NB4 (cell line): ENCODE measurements around the gene CROCC2.

Experiments used
- DNase-seq: peaks from one replicate; pipeline ENCODE4 v3.0.0; 2010; ENCODE audit warnings: low read depth
- H3K4me3 ChIP-seq: one replicate; pipeline ENCODE4 v1.5.1; 2011; ENCODE audit warnings: mild to moderate bottlenecking, low read depth, low read length, moderate library complexity
- MYC ChIP-seq: IDR thresholded peaks from 2 replicates; pipeline ENCODE4 v1.6.1; 2011; ENCODE audit warnings: low read depth, low read length
- POLR2A ChIP-seq: IDR thresholded peaks from 2 replicates; pipeline ENCODE4 v1.6.1; 2011; ENCODE audit warnings: mild to moderate bottlenecking; ENCODE audit not compliant: insufficient read length; ENCODE audit errors: extremely low read depth
- TF ChIP-seq, protein P1 (sequence below): IDR thresholded peaks from one replicate; pipeline ENCODE4 v1.5.1; 2012; ENCODE audit warnings: low read depth, low read length
- TF ChIP-seq, protein P2 (sequence below): IDR thresholded peaks from 2 replicates; pipeline ENCODE4 v1.6.1; 2011; ENCODE audit warnings: low read depth, low read length

The CROCC2 gene

DNA sequence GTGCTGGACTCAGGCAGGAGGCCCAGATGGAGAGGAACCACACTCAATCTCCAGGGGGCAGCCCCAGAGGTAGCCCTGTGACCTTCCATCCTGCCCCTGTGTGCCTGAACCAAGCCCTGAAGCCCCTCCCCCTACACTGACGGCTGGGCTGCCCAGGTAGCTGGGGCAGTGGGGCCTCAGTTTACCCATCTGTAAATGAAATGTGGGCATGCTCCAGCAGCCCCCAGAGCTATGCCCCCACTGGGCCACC lies 15.8 kb downstream of the CROCC2 start:
- no peak overlapping the region for H3K4me3 ChIP-seq
- TF ChIP-seq, protein P1, sequence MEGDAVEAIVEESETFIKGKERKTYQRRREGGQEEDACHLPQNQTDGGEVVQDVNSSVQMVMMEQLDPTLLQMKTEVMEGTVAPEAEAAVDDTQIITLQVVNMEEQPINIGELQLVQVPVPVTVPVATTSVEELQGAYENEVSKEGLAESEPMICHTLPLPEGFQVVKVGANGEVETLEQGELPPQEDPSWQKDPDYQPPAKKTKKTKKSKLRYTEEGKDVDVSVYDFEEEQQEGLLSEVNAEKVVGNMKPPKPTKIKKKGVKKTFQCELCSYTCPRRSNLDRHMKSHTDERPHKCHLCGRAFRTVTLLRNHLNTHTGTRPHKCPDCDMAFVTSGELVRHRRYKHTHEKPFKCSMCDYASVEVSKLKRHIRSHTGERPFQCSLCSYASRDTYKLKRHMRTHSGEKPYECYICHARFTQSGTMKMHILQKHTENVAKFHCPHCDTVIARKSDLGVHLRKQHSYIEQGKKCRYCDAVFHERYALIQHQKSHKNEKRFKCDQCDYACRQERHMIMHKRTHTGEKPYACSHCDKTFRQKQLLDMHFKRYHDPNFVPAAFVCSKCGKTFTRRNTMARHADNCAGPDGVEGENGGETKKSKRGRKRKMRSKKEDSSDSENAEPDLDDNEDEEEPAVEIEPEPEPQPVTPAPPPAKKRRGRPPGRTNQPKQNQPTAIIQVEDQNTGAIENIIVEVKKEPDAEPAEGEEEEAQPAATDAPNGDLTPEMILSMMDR: no peak
- TF ChIP-seq, protein P2, sequence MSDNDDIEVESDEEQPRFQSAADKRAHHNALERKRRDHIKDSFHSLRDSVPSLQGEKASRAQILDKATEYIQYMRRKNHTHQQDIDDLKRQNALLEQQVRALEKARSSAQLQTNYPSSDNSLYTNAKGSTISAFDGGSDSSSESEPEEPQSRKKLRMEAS: no peak
- TF ChIP-seq MYC (no peak), POLR2A (no peak)
- no peak for DNase-seq

DNA sequence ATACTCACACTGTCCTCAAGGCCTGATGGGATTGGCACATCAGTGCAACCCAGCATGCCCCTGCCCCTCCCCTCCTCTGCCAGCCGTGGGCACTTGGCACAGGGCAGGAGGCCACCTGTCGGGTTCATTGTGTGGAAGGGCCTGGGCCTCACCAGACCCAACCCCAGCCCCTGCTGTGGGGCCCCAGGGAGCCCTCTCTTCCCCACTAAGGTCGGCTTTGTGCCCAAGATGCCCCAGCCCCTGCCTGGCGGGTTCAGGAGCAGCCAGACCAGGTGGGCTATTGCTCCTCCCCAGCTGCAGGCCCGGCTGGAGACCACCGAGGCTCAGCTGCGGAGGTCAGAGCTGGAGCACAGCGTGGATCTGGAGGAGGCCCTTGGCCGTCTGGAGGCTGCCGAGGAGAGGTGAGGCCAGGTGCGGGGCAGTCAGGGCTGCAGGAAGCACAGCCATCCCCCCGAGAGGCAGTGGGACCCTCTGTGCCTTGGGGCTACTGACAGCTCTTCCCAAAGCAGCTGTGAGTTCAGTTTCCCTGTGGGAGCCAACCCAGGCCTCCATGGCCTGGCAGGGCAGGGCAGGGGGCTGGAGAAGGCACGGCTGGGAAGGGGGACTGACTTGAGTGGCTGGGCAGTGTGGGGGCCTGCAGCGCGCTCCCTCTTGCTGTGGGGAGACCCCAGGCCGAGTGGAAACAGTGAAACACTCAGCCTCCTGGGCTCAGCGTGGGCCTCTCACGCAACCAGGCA lies 16.3 kb downstream of the CROCC2 start:
- DNase-seq: no peak
- TF ChIP-seq, protein P1: no peak
- TF ChIP-seq MYC (no peak), POLR2A (no peak)
- TF ChIP-seq, protein P2: no peak

DNA sequence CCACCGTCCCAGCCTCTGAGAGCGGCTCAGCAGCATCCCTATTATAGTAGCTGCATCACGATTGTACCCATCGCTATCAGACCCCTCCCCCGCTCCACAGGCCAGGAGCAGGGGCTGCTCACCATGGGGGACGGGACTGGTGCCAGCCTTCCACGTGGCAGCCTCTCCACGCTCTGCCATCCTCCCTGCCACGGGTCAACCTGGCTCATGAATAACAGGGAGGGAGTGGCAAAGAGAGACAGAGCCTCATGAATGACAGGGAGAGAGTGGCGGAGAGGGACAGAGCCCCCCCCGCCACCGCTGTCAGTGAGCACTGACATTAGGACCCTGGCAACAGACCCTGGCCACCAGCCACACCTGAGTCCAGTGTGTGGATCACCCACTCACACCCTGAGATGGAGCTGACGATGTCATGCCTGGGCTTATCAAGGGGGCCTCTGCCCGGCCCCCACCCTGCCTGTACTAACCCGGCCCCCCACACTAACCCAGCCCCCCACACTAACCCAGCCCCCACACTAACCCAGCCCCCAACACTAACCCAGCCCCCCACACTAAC lies 16.9 kb downstream of the CROCC2 start:
- DNase-seq: no peak
- no peak overlapping the region for H3K4me3 ChIP-seq
- TF ChIP-seq, protein P1: no peak
- TF ChIP-seq MYC (no peak), POLR2A (no peak)
- TF ChIP-seq, protein P2: no peak

More for the DNA sequence above, 16.3 kb downstream of the CROCC2 start:
- no peak overlapping the region for H3K4me3 ChIP-seq

DNA sequence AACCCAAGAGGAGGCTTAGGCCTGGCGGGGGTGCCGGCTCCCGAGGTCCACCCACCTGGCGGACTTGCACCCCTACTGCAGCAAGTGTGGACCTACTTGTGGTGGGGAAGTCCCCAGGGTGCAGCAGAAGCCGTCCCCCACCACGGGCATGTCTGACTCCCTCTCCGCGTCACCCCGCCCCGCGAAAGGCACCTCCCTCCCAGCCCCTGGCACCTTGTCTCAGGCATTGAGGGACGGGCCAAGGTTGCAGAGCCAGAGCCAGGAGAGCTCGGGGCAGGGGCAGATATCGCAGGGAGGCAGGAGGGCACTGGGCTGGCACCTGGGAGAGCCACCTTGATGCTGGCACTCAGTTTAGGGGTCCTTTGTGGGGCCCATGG lies 19.0 kb downstream of the CROCC2 start:
- TF ChIP-seq POLR2A: no peak
- TF ChIP-seq, protein P2: no peak
- TF ChIP-seq, protein P1: no peak
- TF ChIP-seq MYC: no peak
- no peak overlapping the region for H3K4me3 ChIP-seq
- peak; percentile 43 for DNase-seq

DNA sequence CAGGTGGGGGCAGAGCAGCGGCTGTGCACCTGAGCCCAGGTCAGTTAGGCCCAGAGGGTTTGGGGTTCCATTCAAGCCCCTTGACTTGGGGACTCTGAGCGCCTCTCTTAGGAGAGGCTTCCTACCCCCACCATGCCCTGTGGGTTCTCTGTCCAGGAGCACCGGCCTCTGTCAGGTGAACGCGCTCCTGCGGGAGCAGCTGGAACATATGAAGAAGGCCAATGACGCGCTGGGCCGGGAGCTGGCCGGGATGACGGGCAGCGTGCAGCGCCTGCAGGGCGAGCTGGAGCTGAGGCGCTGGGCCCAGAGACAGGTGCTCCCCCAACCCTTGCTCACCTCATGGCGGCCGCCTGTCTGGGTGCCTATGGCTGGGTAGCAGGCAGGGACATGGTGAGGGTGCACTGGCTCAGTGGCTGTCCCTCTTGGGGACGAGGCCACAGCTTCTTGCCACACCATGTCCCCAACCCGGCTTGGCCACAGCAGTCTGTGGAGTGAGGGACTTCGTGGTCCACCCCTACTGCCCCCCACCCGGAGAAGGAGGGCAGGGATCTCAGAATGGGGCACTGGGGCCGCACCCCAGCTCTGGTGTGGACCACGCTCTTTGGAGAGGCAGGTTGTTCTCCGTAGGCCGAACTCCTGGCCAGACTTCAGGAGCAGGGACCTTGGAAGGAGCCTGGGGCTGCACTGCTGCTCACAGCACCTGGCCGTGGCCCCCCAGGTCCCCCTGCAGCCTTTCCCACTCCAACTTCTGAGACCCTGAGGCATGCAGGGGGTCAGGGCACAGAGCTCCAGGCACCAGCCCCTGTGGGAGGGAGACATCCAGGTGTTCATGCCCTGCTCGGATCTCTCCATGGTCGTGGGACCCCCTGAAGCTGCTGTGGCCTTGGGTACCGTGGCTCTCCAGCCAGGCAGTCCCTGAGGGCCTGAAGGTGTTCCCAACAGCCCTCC lies 19.7 kb downstream of the CROCC2 start:
- DNase-seq: no peak
- no peak overlapping the region for H3K4me3 ChIP-seq
- TF ChIP-seq, protein P1: no peak
- no peak for TF ChIP-seq POLR2A
- TF ChIP-seq, protein P2: no peak
- no peak for TF ChIP-seq MYC
